GM19240 (cell line): ENCODE measurements around the gene OR8A1.
"Not testable (repeated sequence)": the region's sequence is repeated elsewhere in the genome, so short reads cannot be mapped to it uniquely, and the experiment has no call there.

ENCODE experiments used
- DNase-seq: peaks from one replicate; pipeline ENCODE4 v3.0.0; 2011; ENCODE audit warnings: low spot score; ENCODE audit not compliant: insufficient read length

Gene OR8A1

DNA sequence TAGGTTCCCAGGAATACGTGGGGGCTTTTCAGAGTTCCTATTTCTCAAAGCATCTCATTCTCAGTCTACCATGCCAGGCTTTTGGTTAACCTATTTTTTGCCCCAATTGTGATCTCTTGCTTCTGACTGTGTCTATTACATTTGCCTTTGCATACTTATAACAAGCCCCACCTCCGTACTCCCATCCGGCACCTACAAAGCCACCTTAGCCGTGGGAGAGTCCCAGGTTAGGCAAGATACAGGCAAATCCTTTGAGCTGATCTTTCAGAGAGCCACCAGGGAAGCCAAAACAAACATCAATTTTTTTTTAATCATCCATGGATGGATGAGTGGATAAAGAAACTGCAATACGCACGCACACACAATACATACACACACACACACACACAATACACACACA is 22.8 kb downstream of the OR8A1 start:
- DNase-seq, result no peak

GRCh38 chr11:124595302-124595701 is 25.5 kb downstream of the OR8A1 start:
- no peak for DNase-seq

DNA sequence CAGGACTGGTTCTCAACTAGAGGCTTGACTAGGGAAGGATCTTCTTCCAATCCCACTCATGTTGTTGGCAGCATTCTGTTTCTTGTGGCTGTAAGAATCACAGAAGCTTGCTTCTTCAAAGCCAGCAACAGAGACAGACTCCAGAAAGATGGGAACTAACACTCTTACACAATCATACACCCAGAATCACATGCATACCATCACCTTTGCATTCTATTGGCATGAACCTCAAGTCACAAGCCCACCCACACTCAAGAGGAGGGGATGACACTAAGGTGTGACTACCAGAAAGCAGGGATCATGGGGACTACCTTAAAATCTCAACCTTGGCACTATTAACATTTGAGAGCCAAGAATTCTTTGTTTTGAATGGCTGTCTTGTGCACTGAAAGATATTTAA is 27.8 kb downstream of the OR8A1 start:
- DNase-seq, result no peak

DNA sequence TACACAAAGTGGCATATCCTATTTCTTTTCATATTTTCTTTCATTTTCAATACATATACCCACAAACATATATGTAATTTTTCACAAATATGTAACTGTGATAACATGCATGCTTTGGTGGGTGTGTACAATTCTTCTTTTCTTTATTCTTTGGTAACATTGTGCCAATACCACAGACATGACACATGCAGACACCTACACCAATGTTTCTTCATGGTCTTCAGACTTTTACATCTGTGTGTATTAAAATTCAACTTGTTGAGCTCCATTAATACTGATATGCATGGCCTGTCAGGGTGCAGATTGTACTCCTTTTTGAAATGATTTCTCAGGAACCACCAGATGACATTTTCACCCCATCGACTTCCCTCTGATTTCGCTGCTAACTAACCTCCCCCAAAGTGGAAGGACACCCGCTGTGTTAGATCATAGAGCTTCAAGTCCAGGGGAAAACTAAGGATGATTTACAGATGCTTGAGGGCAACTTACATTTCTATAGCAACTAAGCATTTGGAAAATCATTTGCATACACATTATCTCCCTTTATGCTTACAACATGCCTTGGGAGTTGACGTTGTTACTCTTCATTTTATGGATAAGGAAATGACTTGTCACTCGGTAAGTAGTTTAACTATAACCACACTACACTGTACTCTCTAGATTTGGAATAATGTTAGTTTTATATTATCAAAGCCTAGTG is 31.0 kb downstream of the OR8A1 start:
- no peak for DNase-seq

- DNase-seq, result no peak
Observed at GRCh38 chr11:124602193-124602592, 32.4 kb downstream of the OR8A1 start.

- not testable (repeated sequence) for DNase-seq
Observed at GRCh38 chr11:124602723-124603122, 32.9 kb downstream of the OR8A1 start.

GRCh38 chr11:124605719-124606118 is 35.9 kb downstream of the OR8A1 start:
- no peak for DNase-seq

GRCh38 chr11:124608147-124608546 is 38.4 kb downstream of the OR8A1 start:
- DNase-seq, result no peak

- no peak for DNase-seq
Observed at GRCh38 chr11:124610295-124610694, 40.5 kb downstream of the OR8A1 start.

GRCh38 chr11:124611064-124611463 is 41.3 kb downstream of the OR8A1 start, which contains the start of gene PANX3:
PANX3 (plus strand) TSS chr11:124611428; CDS start chr11:124611557, 129 bp downstream.
- no peak for DNase-seq

DNA sequence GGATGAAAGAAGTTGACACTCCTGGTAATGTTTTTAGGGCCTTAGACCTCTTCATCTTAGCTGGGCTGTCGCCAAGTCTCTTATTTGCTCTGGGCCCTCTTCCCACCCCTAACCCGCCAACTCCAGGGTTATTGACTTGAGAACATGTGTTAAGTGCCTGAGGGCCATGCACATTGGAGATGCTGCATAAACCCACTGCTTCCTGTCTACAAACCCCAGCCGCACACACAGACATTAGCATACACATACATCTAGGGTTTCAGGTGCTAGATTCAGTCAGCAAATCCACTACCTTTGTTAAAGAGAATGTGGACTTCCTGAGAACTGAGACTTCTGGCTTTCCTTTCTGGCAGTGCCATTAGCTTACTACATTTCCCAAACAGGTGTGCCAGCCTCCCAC is 42.2 kb downstream of the OR8A1 start:
- no peak for DNase-seq

DNA sequence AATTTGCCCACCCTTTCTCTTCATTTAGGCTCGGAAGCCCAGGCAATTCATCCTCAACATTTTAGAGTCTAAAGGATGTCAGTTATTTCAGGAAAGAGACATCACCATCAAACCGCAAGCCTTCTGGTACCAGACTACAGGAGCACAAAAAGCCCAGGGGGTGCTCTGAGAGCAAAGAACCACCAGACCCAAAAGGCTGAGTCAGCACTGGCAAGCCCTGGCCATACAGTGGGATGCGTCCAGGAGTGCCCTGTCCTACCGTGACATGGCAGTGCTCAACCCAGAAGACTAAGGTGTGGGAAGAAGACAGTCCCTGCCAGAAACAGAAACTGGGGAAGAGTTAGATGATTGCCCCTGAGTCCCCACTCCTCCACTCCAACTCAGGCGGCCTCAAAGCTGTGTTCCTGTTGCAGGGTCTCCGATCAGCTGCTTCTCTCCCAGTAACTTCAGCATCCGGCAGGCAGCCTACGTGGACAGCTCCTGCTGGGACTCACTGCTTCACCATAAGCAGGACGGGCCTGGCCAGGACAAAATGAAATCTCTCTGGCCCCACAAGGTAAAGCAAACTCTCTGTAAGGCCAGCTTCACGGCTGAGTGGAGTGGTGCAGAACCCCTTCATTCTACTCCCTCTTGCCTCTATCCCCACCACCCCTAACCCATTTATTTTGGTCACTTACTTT is 42.9 kb downstream of the OR8A1 start:
- DNase-seq, result no peak

DNA sequence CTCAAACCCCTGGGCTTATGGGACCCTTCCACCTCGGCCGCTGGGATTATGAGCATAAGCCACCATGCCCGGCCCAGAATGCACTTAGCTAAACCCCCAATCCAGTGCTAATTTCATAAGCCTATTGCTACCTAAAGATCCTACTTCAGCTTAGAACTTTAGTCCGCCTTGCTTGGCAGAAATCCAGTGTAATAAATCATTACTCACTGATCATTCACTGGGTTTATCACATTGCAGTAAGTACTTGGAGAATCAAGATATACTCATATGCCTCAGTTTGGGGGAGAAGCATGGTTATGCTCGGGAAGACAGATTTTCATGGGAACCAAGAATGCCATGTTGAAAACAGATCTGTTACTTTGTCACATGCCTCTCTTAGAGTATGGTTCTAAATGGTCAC is 49.1 kb downstream of the OR8A1 start:
- no peak for DNase-seq
